ENCODE results near the gene HYAL4.
"Not testable (repeated sequence)": the region's sequence is repeated elsewhere in the genome, so short reads cannot be mapped to it uniquely, and the experiment has no call there.

Gene HYAL4

GRCh38 chr7:123836656-123837055, 8.3 kb upstream of the HYAL4 start:
- TF ChIP-seq POLR2A (IDR thresholded peaks at IDR 0.05; ENCODE audit: extremely low read depth, insufficient read length) (no peak), MYC (IDR thresholded peaks at IDR 0.05; ENCODE audit: low read depth, low read length) (no peak), CTCF (IDR thresholded peaks at IDR 0.05; ENCODE audit: low read depth, low read length) (no peak), MAX (IDR thresholded peaks at IDR 0.05; ENCODE audit: low read depth, low read length) (no peak)
- no peak for DNase-seq (ENCODE audit: low read depth)

GRCh38 chr7:123839106-123839505, 5.9 kb upstream of the HYAL4 start:
- H3K4me3 ChIP-seq (ENCODE audit: low read depth, low read length); DNase-seq (ENCODE audit: low read depth): not testable (repeated sequence)

More at GRCh38 chr7:123836656-123837055, 8.3 kb upstream of the HYAL4 start:
- H3K4me3 ChIP-seq (ENCODE audit: low read depth, low read length), result no peak overlapping the region

GRCh38 chr7:123844142-123844541, 827 bp upstream of the HYAL4 start:
- DNase-seq (ENCODE audit: low read depth); H3K4me3 ChIP-seq (ENCODE audit: low read depth, low read length): not testable (repeated sequence)

GRCh38 chr7:123845823-123846216, 851 bp downstream of the HYAL4 start:
- TF ChIP-seq MYC (IDR thresholded peaks at IDR 0.05; ENCODE audit: low read depth, low read length) (no peak), POLR2A (IDR thresholded peaks at IDR 0.05; ENCODE audit: extremely low read depth, insufficient read length) (no peak), CTCF (IDR thresholded peaks at IDR 0.05; ENCODE audit: low read depth, low read length) (no peak), MAX (IDR thresholded peaks at IDR 0.05; ENCODE audit: low read depth, low read length) (no peak)
- no peak for DNase-seq (ENCODE audit: low read depth)
- H3K4me3 ChIP-seq (ENCODE audit: low read depth, low read length), result no peak overlapping the region

- no peak overlapping the region for H3K4me3 ChIP-seq (ENCODE audit: low read depth, low read length)
- TF ChIP-seq POLR2A (IDR thresholded peaks at IDR 0.05; ENCODE audit: extremely low read depth, insufficient read length) (no peak), CTCF (IDR thresholded peaks at IDR 0.05; ENCODE audit: low read depth, low read length) (no peak), MAX (IDR thresholded peaks at IDR 0.05; ENCODE audit: low read depth, low read length) (no peak), MYC (IDR thresholded peaks at IDR 0.05; ENCODE audit: low read depth, low read length) (no peak)
- DNase-seq (ENCODE audit: low read depth), result no peak
Observed at GRCh38 chr7:123846217-123846891, 1.4 kb downstream of the HYAL4 start.

GRCh38 chr7:123847868-123848267, 2.9 kb downstream of the HYAL4 start:
- TF ChIP-seq MAX (IDR thresholded peaks at IDR 0.05; ENCODE audit: low read depth, low read length), result no peak
- no peak for TF ChIP-seq MYC (IDR thresholded peaks at IDR 0.05; ENCODE audit: low read depth, low read length)
- TF ChIP-seq POLR2A (IDR thresholded peaks at IDR 0.05; ENCODE audit: extremely low read depth, insufficient read length), result no peak
- TF ChIP-seq CTCF (IDR thresholded peaks at IDR 0.05; ENCODE audit: low read depth, low read length), result no peak

GRCh38 chr7:123849855-123850254, 4.9 kb downstream of the HYAL4 start:
- TF ChIP-seq MYC (IDR thresholded peaks at IDR 0.05; ENCODE audit: low read depth, low read length), result no peak
- no peak for TF ChIP-seq MAX (IDR thresholded peaks at IDR 0.05; ENCODE audit: low read depth, low read length)
- TF ChIP-seq CTCF (IDR thresholded peaks at IDR 0.05; ENCODE audit: low read depth, low read length), result no peak
- no peak for TF ChIP-seq POLR2A (IDR thresholded peaks at IDR 0.05; ENCODE audit: extremely low read depth, insufficient read length)
- H3K4me3 ChIP-seq (ENCODE audit: low read depth, low read length), result no peak overlapping the region
- no peak for DNase-seq (ENCODE audit: low read depth)

More at GRCh38 chr7:123847868-123848267, 2.9 kb downstream of the HYAL4 start:
- no peak overlapping the region for H3K4me3 ChIP-seq (ENCODE audit: low read depth, low read length)
- DNase-seq (ENCODE audit: low read depth), result no peak

GRCh38 chr7:123851404-123851803, 6.4 kb downstream of the HYAL4 start:
- not testable (repeated sequence) for DNase-seq (ENCODE audit: low read depth); H3K4me3 ChIP-seq (ENCODE audit: low read depth, low read length)

- DNase-seq (ENCODE audit: low read depth), result not testable (repeated sequence)
Observed at GRCh38 chr7:123854291-123854690, 9.3 kb downstream of the HYAL4 start.

GRCh38 chr7:123856428-123856827, 11.5 kb downstream of the HYAL4 start:
- DNase-seq (ENCODE audit: low read depth); H3K4me3 ChIP-seq (ENCODE audit: low read depth, low read length): not testable (repeated sequence)

More at GRCh38 chr7:123854291-123854690, 9.3 kb downstream of the HYAL4 start:
- H3K4me3 ChIP-seq (ENCODE audit: low read depth, low read length), result not testable (repeated sequence)
